NOMO-1 (cell line): Measurements from ENCODE around the gene POC1A.
"Not testable (repeated sequence)": the region's sequence is repeated elsewhere in the genome, so short reads cannot be mapped to it uniquely, and the experiment has no call there.

Experiments
- DNase-seq, 2 experiments: peaks; one replicate each; lab custom pipeline; 2025; ENCODE audit not compliant: unreplicated experiment in 2 of 2; lab: John Stamatoyannopoulos, UW

POC1A gene

GRCh38 chr3:52153389-52154096, 680 bp downstream of the POC1A start:
- peak; percentile 23 to 30 for DNase-seq

GRCh38 chr3:52151991-52152390, 2.2 kb downstream of the POC1A start:
- DNase-seq, result not testable (repeated sequence)

DNA sequence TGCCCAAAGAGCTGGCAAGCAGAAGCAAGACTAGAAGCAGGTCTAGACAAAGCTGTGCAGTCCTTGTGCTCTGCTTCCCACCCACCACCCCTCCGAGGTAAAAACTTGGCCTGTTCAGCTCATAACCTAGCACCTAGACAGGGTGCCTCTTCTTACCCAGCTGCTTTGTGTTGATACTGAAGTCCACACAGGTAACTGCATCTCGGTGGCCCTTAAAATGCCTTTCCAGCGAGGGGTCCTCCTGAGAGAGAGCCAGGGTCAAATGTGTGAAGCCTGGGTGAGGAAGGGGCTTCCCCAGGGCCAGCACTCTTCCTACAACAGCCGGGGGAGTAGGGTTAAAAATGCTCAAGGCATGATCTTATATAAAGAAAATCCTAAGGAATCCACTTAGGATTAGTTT, 3.4 kb downstream of the POC1A start:
- DNase-seq, result no peak

GRCh38 chr3:52150357-52150756, 3.9 kb downstream of the POC1A start:
- DNase-seq, result no peak

- no peak for DNase-seq
Measured at GRCh38 chr3:52149726-52150125, 4.5 kb downstream of the POC1A start.

GRCh38 chr3:52149021-52149420, 5.2 kb downstream of the POC1A start:
- DNase-seq, result no peak

GRCh38 chr3:52147804-52148203, 6.4 kb downstream of the POC1A start:
- DNase-seq, result no peak

GRCh38 chr3:52146811-52147210, 7.4 kb downstream of the POC1A start:
- no peak for DNase-seq

DNA sequence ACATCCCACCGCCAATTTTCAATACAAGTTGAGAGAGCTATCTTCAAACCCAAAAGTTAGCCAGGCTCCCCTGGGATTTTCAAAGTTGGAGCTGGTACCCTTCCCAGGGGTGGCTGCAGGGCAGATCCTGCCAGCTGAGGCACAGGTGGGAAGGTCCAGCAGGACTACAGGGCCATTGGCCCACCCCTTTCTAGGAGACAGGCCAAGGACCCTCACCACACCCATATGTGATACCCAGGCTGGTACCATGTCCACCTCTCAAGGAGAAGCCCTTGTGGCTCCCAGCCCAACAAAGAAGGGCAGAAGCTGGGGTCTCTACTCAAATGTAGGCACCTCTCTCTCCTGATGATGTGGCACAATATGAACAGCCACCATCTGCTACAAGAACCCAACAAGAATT, 8.0 kb downstream of the POC1A start:
- no peak for DNase-seq

DNA sequence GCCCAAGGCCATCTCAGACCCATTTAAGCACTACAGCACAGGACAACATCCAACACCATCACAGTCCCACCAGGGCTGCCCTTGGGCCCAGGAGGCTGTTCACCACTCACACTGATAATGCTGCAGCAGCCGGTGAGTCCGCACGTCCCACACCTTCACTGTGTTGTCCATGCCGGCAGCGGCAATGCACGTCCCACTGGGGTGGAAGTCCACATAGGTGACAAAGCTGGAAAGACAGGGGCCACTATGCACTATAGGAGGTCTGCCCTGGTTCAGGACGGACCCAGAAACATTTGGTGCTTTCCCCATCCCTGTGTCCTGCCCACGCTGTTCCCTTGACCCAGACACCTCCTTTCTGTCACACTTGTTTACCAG, 8.5 kb downstream of the POC1A start:
- no peak for DNase-seq

DNA sequence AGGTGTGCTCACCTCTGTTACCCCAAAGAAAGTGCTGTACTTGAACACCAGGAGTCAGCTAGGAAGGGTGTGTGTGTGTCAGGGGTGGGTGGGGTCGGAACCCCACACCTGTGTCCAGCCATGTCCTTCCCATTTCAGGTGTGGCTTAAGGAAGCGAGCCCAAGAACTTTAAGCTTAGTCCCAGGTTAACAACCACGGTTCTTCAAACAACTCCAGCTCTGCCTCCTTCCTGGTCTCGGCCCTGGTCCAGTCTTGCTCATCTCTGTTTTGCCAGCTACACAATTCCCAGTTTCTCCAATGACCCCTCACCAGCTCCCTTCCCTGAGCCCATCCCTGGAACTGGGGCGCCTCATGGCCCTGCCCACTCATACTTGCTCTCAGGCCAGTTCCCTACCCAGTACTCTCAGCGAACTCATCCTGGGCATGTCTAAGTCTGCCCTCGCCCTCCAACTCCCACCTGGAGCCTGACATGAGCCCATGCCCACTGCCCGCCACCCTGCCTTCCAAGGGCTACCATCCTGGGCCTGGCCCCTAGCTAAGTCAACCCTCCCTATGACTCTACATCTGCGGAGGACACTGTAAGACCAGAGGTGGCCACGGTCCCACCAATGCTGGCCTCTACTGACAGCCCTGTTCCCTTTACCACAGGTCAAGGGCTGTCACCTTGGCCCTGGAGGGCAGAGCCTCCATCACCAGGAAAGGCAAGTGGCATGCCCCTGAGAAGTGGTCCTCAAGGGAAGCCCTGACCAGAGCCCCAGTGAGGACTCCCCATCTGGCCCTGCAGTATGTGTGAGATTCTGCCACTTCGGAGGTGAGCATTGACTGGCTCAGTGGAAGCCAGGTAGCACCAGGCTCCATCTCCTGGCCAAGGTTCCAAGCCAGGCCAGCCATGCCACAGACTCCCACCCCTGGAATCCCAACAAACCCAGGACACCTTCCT, 9.2 kb downstream of the POC1A start:
- DNase-seq, result no peak

DNA sequence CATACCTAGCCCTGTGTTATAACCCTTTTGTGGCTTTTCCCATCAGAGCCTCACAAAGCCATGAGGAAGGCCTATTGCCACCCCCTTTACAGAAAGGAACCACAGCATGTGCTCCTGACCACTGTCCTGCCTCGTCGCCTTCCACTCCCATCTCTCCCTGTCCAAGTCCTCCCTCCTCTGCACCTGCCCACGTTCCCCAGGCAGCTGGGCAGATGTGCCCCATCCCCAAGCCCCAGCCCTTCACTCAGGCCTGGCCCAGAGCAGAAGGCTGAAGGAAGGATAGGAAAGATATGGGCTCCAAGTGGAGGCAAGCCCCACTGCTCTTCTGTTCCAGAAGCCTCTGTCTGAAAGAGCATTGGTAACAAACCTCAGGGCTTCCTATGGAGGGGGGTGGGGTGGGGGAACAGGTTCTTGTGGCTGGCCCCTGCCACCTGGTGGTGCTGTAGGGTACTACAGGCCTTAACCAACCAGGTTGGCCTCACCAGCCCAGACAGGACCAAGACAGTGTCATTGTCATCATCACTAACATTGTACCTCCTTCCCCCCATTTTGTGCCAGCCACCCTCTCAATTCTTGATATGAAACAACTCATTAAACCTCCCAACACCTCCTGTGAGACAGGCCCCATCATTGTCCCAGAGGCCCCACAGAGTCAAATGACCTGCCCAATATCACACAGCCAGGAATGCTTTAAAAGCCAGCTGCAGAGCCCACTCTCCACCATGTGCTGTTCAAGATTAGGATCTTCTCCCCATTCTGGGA, 10.0 kb downstream of the POC1A start:
- peak; percentile 47 to 49 for DNase-seq

DNA sequence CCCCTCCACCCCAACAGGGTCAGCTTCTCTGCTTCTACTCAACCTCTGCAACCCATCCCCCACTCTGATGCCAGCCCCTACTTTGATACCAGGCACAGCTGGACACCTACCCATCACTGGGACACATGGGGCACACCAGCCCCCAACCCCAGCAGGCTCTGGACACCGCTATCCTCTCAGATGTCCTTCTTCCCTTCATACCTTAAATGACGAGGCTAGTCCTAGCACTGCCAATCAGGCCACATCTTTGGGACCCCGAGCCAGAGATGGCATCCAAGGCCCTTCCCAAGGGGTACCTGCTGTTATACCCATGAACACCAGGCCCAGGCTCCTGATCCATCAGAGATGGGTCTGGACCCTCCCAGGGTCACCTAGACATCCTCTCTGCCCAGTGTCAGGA, 10.6 kb downstream of the POC1A start:
- DNase-seq, result no peak

DNA sequence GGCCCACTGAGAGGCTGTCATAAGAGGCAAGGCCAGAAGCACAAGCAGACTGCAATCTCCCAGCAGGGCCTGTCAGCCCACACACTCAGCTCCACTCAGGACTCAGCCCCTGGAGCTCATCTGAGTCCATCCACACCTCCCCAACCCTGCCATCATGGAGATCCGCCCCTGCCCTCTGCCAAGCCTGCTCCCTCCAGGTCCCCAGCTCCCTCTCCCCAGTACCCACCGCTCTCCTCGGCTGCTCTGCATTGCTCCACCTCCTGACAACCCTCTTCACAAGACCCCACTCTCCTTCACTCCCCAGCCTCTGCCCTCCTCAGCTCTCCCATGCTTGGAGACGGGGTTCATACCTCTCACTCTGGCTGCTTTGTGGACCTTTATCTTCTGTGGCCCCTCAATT, 11.1 kb downstream of the POC1A start:
- no peak for DNase-seq

DNA sequence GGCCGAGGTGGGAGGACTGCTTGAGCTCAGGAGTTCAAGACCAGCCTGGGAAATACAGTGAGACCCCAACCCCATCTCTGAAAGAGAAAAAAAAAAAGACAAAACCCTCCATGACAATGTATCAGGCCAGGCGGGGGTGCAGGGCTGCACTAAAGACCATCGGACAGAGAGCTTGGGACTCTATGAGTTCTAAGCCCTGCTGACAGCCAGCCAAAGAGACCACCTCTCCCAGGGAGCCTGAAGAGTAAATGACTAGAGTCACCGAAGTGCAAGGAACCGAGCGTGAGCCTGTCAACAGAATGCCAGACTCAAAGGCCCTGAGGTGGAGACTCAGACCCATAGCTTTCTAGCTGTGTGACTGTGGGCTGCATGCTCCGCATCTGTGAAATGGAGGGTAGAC, 12.5 kb downstream of the POC1A start:
- no peak for DNase-seq

DNA sequence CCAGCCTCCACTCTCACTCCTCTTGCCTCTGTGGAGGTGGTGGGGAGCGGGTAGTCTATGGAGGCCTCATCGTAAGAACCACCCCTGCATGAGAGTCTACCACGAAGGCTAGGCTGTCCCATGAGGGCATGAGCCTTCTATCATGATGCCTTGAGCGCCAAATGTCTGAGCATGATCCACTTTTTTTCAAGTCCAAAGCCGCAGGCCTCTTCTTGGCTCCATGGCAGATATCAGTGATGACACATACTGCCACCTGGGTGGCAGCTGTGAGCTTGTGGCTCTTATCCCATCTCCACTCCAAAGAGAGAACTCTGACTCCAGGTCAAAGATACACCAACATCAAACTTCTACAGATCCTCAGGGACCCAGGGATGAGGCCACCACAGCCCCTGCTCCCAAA, 13.5 kb downstream of the POC1A start:
- no peak for DNase-seq

DNA sequence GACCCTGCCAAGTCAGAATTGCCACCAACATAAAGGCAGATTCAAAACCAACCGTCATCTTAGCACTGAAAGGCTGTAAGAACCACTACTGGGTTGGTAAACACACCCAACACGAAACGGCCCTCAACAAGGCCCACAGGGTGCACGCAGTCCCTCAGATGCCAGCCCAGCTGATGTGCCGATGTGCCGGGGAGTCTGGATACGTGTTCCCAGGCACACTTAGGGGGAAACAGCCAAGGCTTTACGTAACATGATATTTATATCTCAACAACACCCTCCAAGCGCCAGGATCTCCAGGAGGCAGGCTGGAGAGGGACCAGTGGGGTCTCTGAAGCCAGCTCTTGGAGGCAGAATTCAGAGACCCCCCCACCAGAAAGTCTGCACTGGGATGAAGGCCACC, 14.2 kb downstream of the POC1A start:
- DNase-seq, result no peak

DNA sequence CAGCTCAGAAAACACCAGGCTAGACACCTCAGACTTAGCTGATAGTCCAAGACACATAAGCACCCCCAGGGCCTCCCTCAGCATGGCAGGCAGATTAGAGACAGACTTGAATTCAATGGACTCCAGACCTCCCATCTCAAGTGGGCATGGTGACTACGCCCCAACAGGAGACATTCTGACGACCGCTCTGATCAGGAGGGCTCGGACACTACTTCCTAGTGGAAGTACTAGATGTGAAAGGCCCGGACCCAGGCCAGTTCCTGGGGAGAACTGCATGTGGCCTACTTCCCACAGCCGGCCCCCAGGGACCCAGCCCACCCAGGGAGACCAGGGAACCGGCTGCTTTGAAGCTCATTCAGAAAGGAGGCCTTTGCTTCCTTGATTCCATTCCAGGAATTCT, 16.9 kb downstream of the POC1A start:
- no peak for DNase-seq

DNA sequence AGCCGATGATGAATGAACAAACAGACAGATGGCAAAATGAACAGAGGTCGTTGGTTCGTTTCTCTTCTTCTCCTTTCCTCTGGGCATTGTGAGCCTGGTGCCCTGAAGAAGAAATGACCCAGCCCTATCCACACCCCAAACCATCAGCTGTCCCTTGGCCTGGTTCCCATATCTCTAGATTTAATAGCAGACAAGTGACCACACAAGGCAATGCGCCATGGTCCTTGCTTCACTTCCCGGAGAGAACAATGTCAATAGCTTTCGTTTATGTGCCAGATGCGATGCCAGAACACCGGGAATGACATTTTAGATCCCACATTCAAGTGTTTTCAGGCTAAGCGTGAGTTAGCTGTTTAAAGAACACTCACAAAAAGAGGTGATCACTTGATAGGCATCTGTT, 17.7 kb downstream of the POC1A start:
- DNase-seq, result no peak

- no peak for DNase-seq
Measured at GRCh38 chr3:52135332-52135731, 18.9 kb downstream of the POC1A start.

- no peak for DNase-seq
Measured at GRCh38 chr3:52134761-52135160, 19.5 kb downstream of the POC1A start.
